Panc1 (cell line): ENCODE measurements around the gene GPR173.

Source experiments
- CTCF ChIP-seq: fragments of 450-650 bp; IDR thresholded peaks from 2 replicates; pipeline ENCODE4 v1.5.1; 2017; ENCODE audit warnings: mild to moderate bottlenecking
- POLR2AphosphoS5 ChIP-seq: IDR thresholded peaks from 2 replicates; pipeline ENCODE4 v1.6.1; 2012; ENCODE audit warnings: mild to moderate bottlenecking, low read depth, low read length, moderate library complexity
- SIN3A ChIP-seq: IDR thresholded peaks from 2 replicates; pipeline ENCODE4 v1.6.1; 2012; ENCODE audit warnings: low read depth, mild to moderate bottlenecking, low read length, moderate library complexity, borderline replicate concordance; ENCODE audit not compliant: insufficient read depth

GRCh38 chrX:53094582-53094905, 46.0 kb downstream of the GPR173 start:
- TF ChIP-seq SIN3A: no peak
- no peak for TF ChIP-seq POLR2AphosphoS5
- TF ChIP-seq CTCF: no peak
